GM23338 (cell line): Measurements from ENCODE around the gene NCKAP5. TPM values are rescaled to one million over a fixed set of nuclear protein-coding genes. Genes with fewer than 3 reads are reported as not detected.

Experiments used
- ATAC-seq: fragments of 200-7000 bp; cut with Tn5 transposase; 3 replicates; pipeline ENCODE4 v1.9.1; 2020
- DNase-seq: peaks from one replicate; pipeline ENCODE4 v3.0.0-alpha.2; 2015; ENCODE audit warnings: low spot score
- H2AFZ ChIP-seq: fragments of 200-600 bp; sonication (generic); 2 replicates; pipeline ENCODE4 v1.8.0; 2016; ENCODE audit warnings: antibody characterized with exemption, mild to moderate bottlenecking, moderate library complexity
- H3F3A ChIP-seq: fragments of 200-600 bp; sonication (generic); replicated peaks from 2 replicates; pipeline ENCODE4 v1.8.0; 2017; ENCODE audit warnings: antibody characterized with exemption, mixed run types, low read depth
- H3K27ac ChIP-seq: fragments of 200-600 bp; sonication (generic); 2 replicates; pipeline ENCODE4 v1.6.1; 2016; ENCODE audit warnings: low read depth
- H3K27me3 ChIP-seq: fragments of 200-600 bp; sonication (generic); 2 replicates; pipeline ENCODE4 v1.8.0; 2016; ENCODE audit warnings: mild to moderate bottlenecking, mixed run types, moderate library complexity; ENCODE audit not compliant: insufficient read depth
- H3K36me3 ChIP-seq: fragments of 200-600 bp; sonication (generic); 2 replicates; pipeline ENCODE4 v1.8.0; 2016; ENCODE audit warnings: mild to moderate bottlenecking; ENCODE audit not compliant: insufficient read depth
- H3K4me1 ChIP-seq: fragments of 200-600 bp; sonication (generic); 2 replicates; pipeline ENCODE4 v1.8.0; 2016; ENCODE audit warnings: mild to moderate bottlenecking, moderate library complexity; ENCODE audit not compliant: insufficient read depth
- H3K4me2 ChIP-seq: fragments of 200-600 bp; sonication (generic); 2 replicates; pipeline ENCODE4 v1.7.1; 2017; ENCODE audit warnings: mixed run types
- H3K4me3 ChIP-seq: fragments of 200-600 bp; sonication (generic); 2 replicates; pipeline ENCODE4 v1.6.1; 2016; ENCODE audit warnings: mixed run types
- H3K79me2 ChIP-seq: fragments of 200-600 bp; sonication (generic); replicated peaks from 2 replicates; pipeline ENCODE4 v1.8.0; 2017; ENCODE audit warnings: mild to moderate bottlenecking; ENCODE audit not compliant: insufficient read depth
- H3K9me2 ChIP-seq: fragments of 200-600 bp; sonication (generic); 2 replicates; pipeline ENCODE4 v1.8.0; 2017; ENCODE audit not compliant: insufficient read depth
- H4K20me1 ChIP-seq: fragments of 200-600 bp; sonication (generic); replicated peaks from 2 replicates; pipeline ENCODE4 v1.8.0; 2017; ENCODE audit warnings: mild to moderate bottlenecking; ENCODE audit not compliant: insufficient read depth
- H3K27ac Mint-ChIP-seq: 2 replicates; pipeline ENCODE4 v1.8.0; 2020; ENCODE audit warnings: inconsistent platforms, mild to moderate bottlenecking, moderate library complexity, mixed read lengths
- H3K27me3 Mint-ChIP-seq: 3 replicates; pipeline ENCODE4 v1.8.0; 2022; ENCODE audit warnings: low read depth, mild to moderate bottlenecking, moderate library complexity, mixed read lengths, inconsistent platforms; ENCODE audit not compliant: insufficient read depth, poor library complexity
- H3K36me3 Mint-ChIP-seq: 3 replicates; pipeline ENCODE4 v1.8.0; 2021; ENCODE audit warnings: low read depth, mild to moderate bottlenecking, inconsistent platforms, moderate library complexity, mixed read lengths
- H3K4me1 Mint-ChIP-seq: 3 replicates; pipeline ENCODE4 v1.8.0; 2020; ENCODE audit warnings: mild to moderate bottlenecking, inconsistent platforms, mixed read lengths
- H3K4me3 Mint-ChIP-seq: 3 replicates; pipeline ENCODE4 v1.8.0; 2021; ENCODE audit warnings: moderate library complexity, mild to moderate bottlenecking, inconsistent platforms, mixed read lengths
- H3K9me3 Mint-ChIP-seq: 3 replicates; pipeline ENCODE4 v1.8.0; 2020; ENCODE audit warnings: moderate library complexity, mild to moderate bottlenecking, inconsistent platforms, mixed read lengths
- CTCF ChIP-seq, 2 experiments: fragments of 200-600 bp in 1 of 2; sonication (generic) in 1 of 2; conservative IDR thresholded peaks; 2 replicates each; pipeline versions ENCODE4 v1.5.1 to v1.6.1; 2016 to 2017; ENCODE audit warnings: antibody characterized with exemption in 2 of 2, low read depth in 2 of 2, mild to moderate bottlenecking in 2 of 2, moderate library complexity in 1 of 2
- EZH2phosphoT487 ChIP-seq: fragments of 200-600 bp; sonication (generic); IDR thresholded peaks from one replicate; pipeline ENCODE4 v1.8.1; 2018; ENCODE audit warnings: antibody characterized with exemption; ENCODE audit not compliant: unreplicated experiment
- NANOG ChIP-seq: IDR thresholded peaks from 2 replicates; pipeline ENCODE4 v1.6.1; 2016; ENCODE audit warnings: antibody characterized with exemption, borderline replicate concordance
- POLR2AphosphoS5 ChIP-seq: IDR thresholded peaks from 2 replicates; pipeline ENCODE4 v1.6.1; 2016; ENCODE audit warnings: antibody characterized with exemption, low read depth
- STAT1 ChIP-seq: IDR thresholded peaks from one replicate; pipeline ENCODE4 v1.6.1; 2016; ENCODE audit warnings: antibody characterized with exemption; ENCODE audit not compliant: unreplicated experiment
- ZNF114 ChIP-seq: fragments of 250-450 bp; sonication (Bioruptor Pico); IDR thresholded peaks from 2 replicates; pipeline ENCODE4 v1.5.0; 2020; ENCODE audit warnings: mild to moderate bottlenecking, moderate library complexity
- polyA plus RNA-seq: library from polyadenylated mRNA; unstranded; fragments of >200 nt; fragmentation: Nextera tagmentation; extraction: Ambion mirVana; gene quantifications from 2 replicates; pipeline ENCODE4 v1.2.1, GENCODE V29; 2016
- total RNA-seq: library from RNA; depleted of rRNA; stranded (reverse); fragments of >200 nt; shearing (Covaris generic); gene quantifications from 2 replicates; pipeline ENCODE4 v1.2.3, GENCODE V29; 2014
- TF ChIP-seq, protein P1 (sequence below): fragments of 250-450 bp; sonication (Bioruptor Pico); IDR thresholded peaks from 2 replicates; pipeline ENCODE4 v1.5.0; 2020; ENCODE audit warnings: mild to moderate bottlenecking, moderate library complexity

Gene NCKAP5
- total and polyA plus RNA-seq, 2 experiments from 2014 or later = 0.34 to 0.73 TPM

DNA sequence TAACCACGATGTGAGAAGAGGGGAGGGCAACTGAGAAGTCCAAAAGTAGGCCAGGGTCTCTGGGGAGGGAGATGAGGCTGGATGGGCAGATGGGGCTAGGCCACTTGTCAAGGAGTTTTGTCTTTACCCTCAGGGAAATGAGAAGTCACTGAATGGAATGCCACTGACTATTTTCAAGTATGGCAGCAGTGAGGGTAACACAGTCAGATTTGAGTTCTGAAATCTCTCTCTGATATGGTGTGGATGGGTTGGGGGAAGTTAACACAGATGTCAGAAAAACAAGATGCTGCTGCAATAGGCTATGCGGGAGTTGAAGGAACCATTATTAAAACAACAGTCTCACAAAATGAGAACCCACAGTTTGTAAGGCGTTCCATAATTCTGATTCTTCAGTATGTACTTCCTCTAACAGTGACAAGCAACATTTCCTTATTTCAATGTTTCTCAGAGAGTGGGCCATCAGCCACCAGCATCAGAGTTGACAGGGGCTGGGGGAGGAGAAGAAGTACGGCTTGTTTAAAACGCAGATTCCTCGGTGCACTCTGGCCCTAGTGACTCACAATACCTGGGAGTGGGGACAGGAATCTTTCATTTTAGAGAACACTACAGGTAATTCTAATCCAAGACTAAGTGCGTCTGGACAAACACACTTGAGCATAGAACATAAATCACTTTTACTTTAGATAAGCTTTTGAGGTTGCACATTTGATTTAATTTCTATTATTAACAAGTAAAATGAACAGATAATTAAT lies 596.8 kb downstream of the NCKAP5 start:
- no peaks in the 10 kb centered on the region; the same call in 2 of the 3 replicates for H3K9me3 Mint-ChIP-seq
- H3K27ac Mint-ChIP-seq = no peak overlapping the region
- H3K27me3 Mint-ChIP-seq = peaks cover 4% of the 10 kb centered on the region
- TF ChIP-seq, protein P1, sequence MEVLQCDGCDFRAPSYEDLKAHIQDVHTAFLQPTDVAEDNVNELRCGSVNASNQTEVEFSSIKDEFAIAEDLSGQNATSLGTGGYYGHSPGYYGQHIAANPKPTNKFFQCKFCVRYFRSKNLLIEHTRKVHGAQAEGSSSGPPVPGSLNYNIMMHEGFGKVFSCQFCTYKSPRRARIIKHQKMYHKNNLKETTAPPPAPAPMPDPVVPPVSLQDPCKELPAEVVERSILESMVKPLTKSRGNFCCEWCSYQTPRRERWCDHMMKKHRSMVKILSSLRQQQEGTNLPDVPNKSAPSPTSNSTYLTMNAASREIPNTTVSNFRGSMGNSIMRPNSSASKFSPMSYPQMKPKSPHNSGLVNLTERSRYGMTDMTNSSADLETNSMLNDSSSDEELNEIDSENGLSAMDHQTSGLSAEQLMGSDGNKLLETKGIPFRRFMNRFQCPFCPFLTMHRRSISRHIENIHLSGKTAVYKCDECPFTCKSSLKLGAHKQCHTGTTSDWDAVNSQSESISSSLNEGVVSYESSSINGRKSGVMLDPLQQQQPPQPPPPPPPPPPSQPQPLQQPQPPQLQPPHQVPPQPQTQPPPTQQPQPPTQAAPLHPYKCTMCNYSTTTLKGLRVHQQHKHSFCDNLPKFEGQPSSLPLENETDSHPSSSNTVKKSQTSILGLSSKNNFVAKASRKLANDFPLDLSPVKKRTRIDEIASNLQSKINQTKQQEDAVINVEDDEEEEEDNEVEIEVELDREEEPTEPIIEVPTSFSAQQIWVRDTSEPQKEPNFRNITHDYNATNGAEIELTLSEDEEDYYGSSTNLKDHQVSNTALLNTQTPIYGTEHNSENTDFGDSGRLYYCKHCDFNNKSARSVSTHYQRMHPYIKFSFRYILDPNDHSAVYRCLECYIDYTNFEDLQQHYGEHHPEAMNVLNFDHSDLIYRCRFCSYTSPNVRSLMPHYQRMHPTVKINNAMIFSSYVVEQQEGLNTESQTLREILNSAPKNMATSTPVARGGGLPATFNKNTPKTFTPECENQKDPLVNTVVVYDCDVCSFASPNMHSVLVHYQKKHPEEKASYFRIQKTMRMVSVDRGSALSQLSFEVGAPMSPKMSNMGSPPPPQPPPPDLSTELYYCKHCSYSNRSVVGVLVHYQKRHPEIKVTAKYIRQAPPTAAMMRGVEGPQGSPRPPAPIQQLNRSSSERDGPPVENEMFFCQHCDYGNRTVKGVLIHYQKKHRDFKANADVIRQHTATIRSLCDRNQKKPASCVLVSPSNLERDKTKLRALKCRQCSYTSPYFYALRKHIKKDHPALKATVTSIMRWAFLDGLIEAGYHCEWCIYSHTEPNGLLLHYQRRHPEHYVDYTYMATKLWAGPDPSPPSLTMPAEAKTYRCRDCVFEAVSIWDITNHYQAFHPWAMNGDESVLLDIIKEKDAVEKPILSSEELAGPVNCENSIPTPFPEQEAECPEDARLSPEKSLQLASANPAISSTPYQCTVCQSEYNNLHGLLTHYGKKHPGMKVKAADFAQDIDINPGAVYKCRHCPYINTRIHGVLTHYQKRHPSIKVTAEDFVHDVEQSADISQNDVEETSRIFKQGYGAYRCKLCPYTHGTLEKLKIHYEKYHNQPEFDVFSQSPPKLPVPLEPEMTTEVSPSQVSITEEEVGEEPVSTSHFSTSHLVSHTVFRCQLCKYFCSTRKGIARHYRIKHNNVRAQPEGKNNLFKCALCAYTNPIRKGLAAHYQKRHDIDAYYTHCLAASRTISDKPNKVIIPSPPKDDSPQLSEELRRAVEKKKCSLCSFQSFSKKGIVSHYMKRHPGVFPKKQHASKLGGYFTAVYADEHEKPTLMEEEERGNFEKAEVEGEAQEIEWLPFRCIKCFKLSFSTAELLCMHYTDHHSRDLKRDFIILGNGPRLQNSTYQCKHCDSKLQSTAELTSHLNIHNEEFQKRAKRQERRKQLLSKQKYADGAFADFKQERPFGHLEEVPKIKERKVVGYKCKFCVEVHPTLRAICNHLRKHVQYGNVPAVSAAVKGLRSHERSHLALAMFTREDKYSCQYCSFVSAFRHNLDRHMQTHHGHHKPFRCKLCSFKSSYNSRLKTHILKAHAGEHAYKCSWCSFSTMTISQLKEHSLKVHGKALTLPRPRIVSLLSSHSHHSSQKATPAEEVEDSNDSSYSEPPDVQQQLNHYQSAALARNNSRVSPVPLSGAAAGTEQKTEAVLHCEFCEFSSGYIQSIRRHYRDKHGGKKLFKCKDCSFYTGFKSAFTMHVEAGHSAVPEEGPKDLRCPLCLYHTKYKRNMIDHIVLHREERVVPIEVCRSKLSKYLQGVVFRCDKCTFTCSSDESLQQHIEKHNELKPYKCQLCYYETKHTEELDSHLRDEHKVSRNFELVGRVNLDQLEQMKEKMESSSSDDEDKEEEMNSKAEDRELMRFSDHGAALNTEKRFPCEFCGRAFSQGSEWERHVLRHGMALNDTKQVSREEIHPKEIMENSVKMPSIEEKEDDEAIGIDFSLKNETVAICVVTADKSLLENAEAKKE (CRISPR knock-in tag) = no peak
- TF ChIP-seq POLR2AphosphoS5 (no peak), EZH2phosphoT487 (no peak), STAT1 (no peak), ZNF114 (CRISPR knock-in tag) (no peak), CTCF (conservative IDR thresholded peaks at IDR 0.05; ENCODE audit: low read depth in 2 of 2) (no peak), NANOG (no peak)
- H2AFZ ChIP-seq = no peak overlapping the region
- ATAC-seq (no peak), DNase-seq (no peak)
- H3K9me2 ChIP-seq = no peaks in the 10 kb centered on the region
- H3K36me3 ChIP-seq = no peaks in the 10 kb centered on the region
- no peaks in the 10 kb centered on the region for H3K27me3 ChIP-seq
- no peak overlapping the region for H3K4me3 Mint-ChIP-seq
- H4K20me1 ChIP-seq = no peaks in the 10 kb centered on the region
- H3K4me1 ChIP-seq = peaks cover 14% of the 10 kb centered on the region
- H3K27ac ChIP-seq = no peak overlapping the region
- H3K79me2 ChIP-seq = no peaks in the 10 kb centered on the region
- H3K4me1 Mint-ChIP-seq = peaks cover 15% of the 10 kb centered on the region
- no peak overlapping the region for H3K4me3 ChIP-seq
- H3F3A ChIP-seq = no peaks in the 10 kb centered on the region
- no peaks in the 10 kb centered on the region for H3K36me3 Mint-ChIP-seq
- no peak overlapping the region for H3K4me2 ChIP-seq
